Activated CD4-positive, alpha-beta memory T cell treated with anti-CD3 and anti-CD28 coated beads, Interleukin-2, amount 10 ng/mL, durations not matched to agents 7 days and 5 days (primary cell): Measurements from ENCODE around the gene GSDMA. TPM values are rescaled to one million over a fixed set of nuclear protein-coding genes. Genes with fewer than 3 reads are reported as not detected.

ENCODE experiments used
- CTCF ChIA-PET: fragments of 350-600 bp; sonication (Branson Sonifier 250); formaldehyde crosslinking; loops from one replicate; lab custom pipeline; 2021; ENCODE audit warnings: antibody characterized with exemption, inconsistent platforms; lab: Charles Lee
- POLR2A ChIA-PET: fragments of 350-600 bp; sonication (Branson Sonifier 250); formaldehyde crosslinking; loops from one replicate; lab custom pipeline; 2021; ENCODE audit warnings: antibody characterized with exemption; lab: Charles Lee
- DNase-seq: peaks from one replicate; pipeline ENCODE4 v3.0.0-alpha.2; 2020
- H3K27ac Mint-ChIP-seq: one replicate; pipeline ENCODE4 v1.8.0; 2021; ENCODE audit warnings: mild to moderate bottlenecking, mixed read lengths
- H3K27me3 Mint-ChIP-seq: one replicate; pipeline ENCODE4 v1.8.0; 2021; ENCODE audit warnings: mixed read lengths
- H3K36me3 Mint-ChIP-seq: one replicate; pipeline ENCODE4 v1.8.0; 2021; ENCODE audit warnings: low read depth, mixed read lengths
- H3K4me1 Mint-ChIP-seq: one replicate; pipeline ENCODE4 v1.8.0; 2021; ENCODE audit warnings: mixed read lengths
- H3K4me3 Mint-ChIP-seq: one replicate; pipeline ENCODE4 v1.8.0; 2021; ENCODE audit warnings: mild to moderate bottlenecking, mixed read lengths
- H3K9me3 Mint-ChIP-seq: one replicate; pipeline ENCODE4 v1.8.0; 2021; ENCODE audit warnings: mixed read lengths
- total RNA-seq, 2 experiments: library from RNA; stranded (reverse); gene quantifications; one replicate each; pipeline ENCODE4 v1.2.3, GENCODE V29; 2021

GSDMA gene
- total RNA-seq, 2 experiments from 2014 or later: 0.33 to 0.78 TPM

DNA sequence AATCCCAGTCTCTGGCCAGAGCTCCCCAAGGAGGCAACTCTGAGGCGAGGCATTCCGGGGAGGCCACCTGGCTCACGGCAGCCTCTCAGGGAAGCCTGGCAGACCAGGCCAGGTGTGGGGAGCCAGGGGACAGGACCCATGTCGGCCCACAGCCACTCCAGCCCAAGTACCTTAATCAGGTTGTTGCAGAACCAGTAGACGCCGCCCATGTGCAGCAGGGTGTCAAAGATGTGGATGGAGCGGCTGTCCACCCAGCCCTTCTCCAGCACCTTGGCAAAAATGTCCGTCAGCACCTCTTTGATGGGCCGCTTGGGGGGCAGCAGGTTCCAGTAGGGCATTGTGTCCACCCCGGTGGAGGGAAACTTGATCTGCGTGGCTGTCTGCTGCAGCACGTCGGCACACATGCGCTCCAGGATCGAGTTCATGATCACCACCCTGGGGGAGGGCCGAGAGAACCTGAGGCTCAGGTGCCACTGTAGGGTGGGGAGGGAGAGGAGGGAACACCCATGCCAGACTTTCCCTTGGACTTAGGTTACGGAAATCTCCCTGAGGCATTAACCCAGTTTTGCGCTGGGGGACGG lies 60.2 kb downstream of the GSDMA start:
- Mint-ChIP-seq H3K36me3 (peaks cover 53% of the 10 kb centered on the region), H3K4me1 (peaks cover 25% of the 10 kb centered on the region), H3K27me3 (no peaks in the 10 kb centered on the region), H3K27ac (no peak overlapping the region), H3K9me3 (no peaks in the 10 kb centered on the region), H3K4me3 (no peak overlapping the region)
- DNase-seq: no peak
- CTCF ChIA-PET: interaction anchor here (5.2 kb wide), 1 partner anchor 8 kb away, joined by 88 read pairs; the partner anchor contains the start of gene CSF3
- POLR2A ChIA-PET: no interaction called here

DNA sequence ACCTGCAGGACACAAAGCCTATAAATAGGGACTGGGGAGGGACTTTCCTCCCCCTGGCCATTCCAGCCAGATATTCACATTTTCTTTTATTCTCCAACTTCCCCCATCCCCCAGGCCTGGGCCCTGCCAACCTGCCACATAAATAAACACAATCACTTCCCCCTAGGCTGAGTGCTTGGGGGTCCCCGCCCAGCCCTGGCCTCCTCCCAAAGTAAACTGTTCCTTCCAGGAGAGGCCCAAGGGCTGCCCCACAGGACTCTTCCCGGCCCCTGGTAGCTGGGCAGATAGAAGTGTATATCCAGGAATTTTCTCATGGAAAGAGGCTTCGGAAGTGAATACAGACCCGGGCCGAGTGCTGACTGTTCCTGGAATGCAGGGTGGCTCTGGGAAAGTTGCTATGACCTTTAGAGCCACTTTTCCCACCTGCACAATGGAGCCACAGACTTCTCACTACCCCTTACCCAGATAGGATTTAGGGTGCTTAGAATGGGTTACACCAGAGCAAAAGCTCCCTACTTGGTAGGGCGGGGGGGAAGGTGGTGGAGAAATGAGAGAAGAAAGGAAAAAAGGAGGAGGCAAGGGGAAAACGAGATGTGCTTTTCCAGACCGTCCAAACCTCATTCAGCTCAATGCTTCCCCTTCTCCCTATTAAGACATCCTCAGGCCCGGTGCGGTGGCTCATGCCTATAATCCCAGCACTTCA lies 60.9 kb downstream of the GSDMA start:
- CTCF ChIA-PET: interaction anchor here (5.2 kb wide), 1 partner anchor 9 kb away, joined by 88 read pairs; the partner anchor contains the start of gene CSF3
- Mint-ChIP-seq H3K4me1 (peaks cover 25% of the 10 kb centered on the region), H3K9me3 (no peaks in the 10 kb centered on the region), H3K27me3 (no peaks in the 10 kb centered on the region), H3K4me3 (no peak overlapping the region), H3K27ac (no peak overlapping the region), H3K36me3 (peaks cover 57% of the 10 kb centered on the region)
- POLR2A ChIA-PET: no interaction called here
- no peak for DNase-seq

DNA sequence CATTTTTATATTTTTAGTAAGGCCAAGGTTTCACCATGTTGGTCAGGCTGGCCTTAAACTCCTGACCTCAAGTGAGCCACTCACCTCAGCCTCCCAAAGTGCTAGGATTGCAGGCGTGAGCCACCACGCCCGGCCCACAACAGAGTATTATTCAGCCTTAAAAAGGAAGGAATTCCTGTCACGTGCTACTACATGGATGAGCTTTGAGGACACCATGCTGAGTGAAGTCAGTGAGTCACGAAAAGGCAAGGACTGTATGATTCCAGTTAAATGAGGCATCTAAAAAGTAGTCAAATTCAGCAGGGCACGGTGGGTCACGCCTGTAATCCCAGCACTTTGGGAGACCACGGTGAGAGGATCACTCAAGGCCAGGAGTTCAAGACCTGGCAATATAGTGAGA lies 62.1 kb downstream of the GSDMA start:
- Mint-ChIP-seq H3K27me3 (no peaks in the 10 kb centered on the region), H3K36me3 (peaks cover 59% of the 10 kb centered on the region), H3K9me3 (no peaks in the 10 kb centered on the region), H3K27ac (peak overlapping the region; percentile 69), H3K4me3 (no peak overlapping the region), H3K4me1 (peaks cover 25% of the 10 kb centered on the region)
- POLR2A ChIA-PET: interaction anchor here (1.5 kb wide), 1 partner anchor 29 kb away, joined by 4 read pairs; no protein-coding TSS in a partner anchor
- CTCF ChIA-PET: interaction anchor here (0.9 to 5.2 kb wide), 6 partner anchors 10 to 143 kb away, joined by 4 to 88 read pairs (median 17); partner anchors contain the start of genes CSF3 and MED24
- no peak for DNase-seq

DNA sequence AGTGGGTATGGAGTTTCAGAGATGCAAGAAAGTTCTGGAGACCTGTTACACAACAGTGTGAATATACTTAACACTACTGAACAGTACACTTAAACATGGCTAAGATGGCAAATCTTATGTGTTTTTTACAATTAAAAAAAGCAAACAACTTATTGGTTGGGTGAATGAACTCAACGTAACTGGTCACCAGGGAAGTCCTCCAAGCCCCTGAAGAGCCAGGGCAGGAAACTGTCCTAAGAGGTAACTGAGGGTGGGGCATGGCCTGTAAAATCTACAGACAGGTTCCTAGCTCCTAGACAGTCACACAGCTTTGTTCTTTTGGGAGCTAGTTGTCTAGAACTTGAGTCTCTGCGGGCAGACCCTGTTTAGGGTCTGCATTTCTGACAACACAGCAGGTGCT lies 62.8 kb downstream of the GSDMA start:
- peaks cover 55% of the 10 kb centered on the region for H3K36me3 Mint-ChIP-seq
- peaks cover 25% of the 10 kb centered on the region for H3K4me1 Mint-ChIP-seq
- no peak overlapping the region for H3K4me3 Mint-ChIP-seq
- peak overlapping the region; percentile 69 for H3K27ac Mint-ChIP-seq
- ChIA-PET CTCF (interaction anchor here (0.5 to 5.2 kb wide), 14 partner anchors 11 to 258 kb away, joined by 3 to 88 read pairs (median 8); partner anchors contain the start of genes CSF3 and MED24), POLR2A (interaction anchor here (1.4 to 1.6 kb wide), 4 partner anchors 10 to 60 kb away, joined by 3 to 4 read pairs (median 4); partner anchors contain the start of gene CSF3)
- DNase-seq: no peak
- no peaks in the 10 kb centered on the region for H3K9me3 Mint-ChIP-seq
- no peaks in the 10 kb centered on the region for H3K27me3 Mint-ChIP-seq

DNA sequence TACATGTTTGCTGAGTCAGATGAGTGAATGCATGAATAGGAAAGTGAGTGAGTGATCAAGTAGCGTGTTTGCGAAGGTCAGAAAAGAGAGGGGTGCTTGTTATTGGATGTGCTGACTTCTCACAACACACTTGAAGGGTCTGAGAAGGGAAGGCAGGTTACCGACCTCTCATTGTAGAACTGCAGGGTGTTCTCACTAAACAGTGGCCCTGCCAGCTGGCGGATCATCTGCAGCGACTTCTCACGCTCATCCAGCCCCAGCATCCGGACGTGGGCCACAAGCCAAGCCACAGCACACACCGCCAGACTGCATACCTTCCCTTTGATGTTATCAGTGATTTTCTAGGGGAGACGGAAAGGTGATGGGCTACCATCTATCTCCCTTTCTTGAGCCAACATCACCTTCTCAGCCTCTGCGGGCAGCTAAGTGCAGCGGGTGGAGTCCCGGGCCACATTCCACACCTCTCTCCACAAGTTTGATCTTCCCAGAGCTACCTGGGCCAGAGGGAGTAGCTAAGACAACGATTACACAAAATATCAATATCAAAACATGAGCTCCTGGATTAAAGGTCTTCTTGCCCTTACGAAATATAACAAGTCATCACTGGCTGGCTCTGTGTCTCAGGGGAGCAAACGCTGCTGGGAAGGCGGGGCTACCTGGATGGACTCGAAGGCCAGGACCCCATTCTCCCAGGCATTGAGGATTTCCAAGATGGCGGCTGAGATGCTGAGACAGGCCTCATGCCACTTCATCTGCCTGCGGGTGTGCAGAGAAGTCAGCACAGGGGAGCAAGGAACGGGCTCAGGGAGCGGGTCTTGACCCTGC lies 63.4 kb downstream of the GSDMA start:
- peaks cover 25% of the 10 kb centered on the region for H3K4me1 Mint-ChIP-seq
- ChIA-PET POLR2A (interaction anchor here (1.1 to 1.6 kb wide), 7 partner anchors 9 to 81 kb away, joined by 3 to 5 read pairs (median 4); partner anchors contain the start of gene CSF3), CTCF (interaction anchor here (0.5 to 5.2 kb wide), 22 partner anchors 11 to 404 kb away, joined by 3 to 88 read pairs (median 5); partner anchors contain the start of genes CSF3 and MED24)
- no peaks in the 10 kb centered on the region for H3K27me3 Mint-ChIP-seq
- peak overlapping the region; percentile 69 for H3K27ac Mint-ChIP-seq
- peaks cover 57% of the 10 kb centered on the region for H3K36me3 Mint-ChIP-seq
- H3K9me3 Mint-ChIP-seq: no peaks in the 10 kb centered on the region
- DNase-seq: peak; percentile 59
- H3K4me3 Mint-ChIP-seq: no peak overlapping the region

DNA sequence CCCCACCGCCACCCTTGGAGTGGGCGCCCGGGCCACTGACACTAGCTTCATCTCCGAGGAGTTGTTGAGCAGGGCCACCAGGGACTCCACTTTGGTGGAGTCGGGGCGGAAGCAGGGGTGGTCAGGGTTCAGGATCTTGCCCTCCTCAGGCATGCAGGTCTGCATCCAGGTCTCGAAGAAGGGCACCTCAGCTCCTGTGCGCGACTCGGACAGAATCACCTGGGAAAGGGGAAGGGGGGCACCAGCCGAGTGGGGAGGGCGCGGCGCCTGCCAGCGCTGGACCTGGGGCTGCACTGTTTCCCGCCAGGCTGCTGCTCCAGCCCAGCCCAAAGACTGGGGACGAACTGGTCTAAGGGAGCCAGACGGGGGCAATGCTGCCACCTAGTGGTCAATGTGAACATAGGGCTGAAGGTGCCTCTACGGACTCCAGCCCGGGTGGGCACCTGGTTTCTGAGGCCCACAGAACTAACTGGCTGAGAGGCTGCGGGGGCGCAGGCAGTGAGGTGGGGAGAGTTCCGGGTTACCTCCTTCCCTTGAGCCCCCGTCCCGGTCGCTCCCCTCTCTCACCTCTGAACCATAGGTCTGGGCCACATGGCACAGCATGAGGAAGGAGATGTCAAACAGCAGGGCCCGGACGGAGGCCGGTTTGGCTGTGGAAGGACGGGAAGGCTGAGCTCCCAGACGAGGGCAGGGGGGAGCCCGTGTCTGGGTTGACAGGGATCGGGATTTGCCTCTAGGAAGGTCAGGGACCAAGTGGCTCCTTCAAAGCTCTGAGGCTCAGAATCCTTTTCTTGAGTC lies 64.2 kb downstream of the GSDMA start:
- Mint-ChIP-seq H3K9me3 (no peaks in the 10 kb centered on the region), H3K36me3 (peaks cover 52% of the 10 kb centered on the region), H3K27me3 (no peaks in the 10 kb centered on the region), H3K4me3 (no peak overlapping the region), H3K27ac (no peak overlapping the region), H3K4me1 (peaks cover 25% of the 10 kb centered on the region)
- ChIA-PET POLR2A (interaction anchor here (1.1 to 1.6 kb wide), 6 partner anchors 8 to 80 kb away, joined by 3 to 5 read pairs (median 4); partner anchors contain the start of gene CSF3), CTCF (interaction anchor here (0.7 to 5.2 kb wide), 37 partner anchors 11 to 405 kb away, joined by 3 to 88 read pairs (median 5); partner anchors contain the start of genes CSF3, MED24, NR1D1 and PSMD3)
- DNase-seq: peak; percentile 81

Other genes with a start within 250 kb of the GSDMA start
- gene MIEN1, start 232.5 kb upstream of the GSDMA start, total RNA-seq: 10 to 100 TPM; 40.1 to 45.1 TPM
- under 1 TPM; 0.30 to 0.40 TPM for gene GRB7, start 225.1 kb upstream of the GSDMA start, total RNA-seq
- 10 to 100 TPM; 37.9 to 38.2 TPM for gene IKZF3, start 98.7 kb upstream of the GSDMA start, total RNA-seq
- not detected for gene ZPBP2, start 94.8 kb upstream of the GSDMA start, total RNA-seq
- gene GSDMB, start 44.4 kb upstream of the GSDMA start, total RNA-seq: 10 to 100 TPM; 41.2 to 41.4 TPM
- 100 to 1,000 TPM; 104 to 111 TPM for gene ORMDL3, start 35.4 kb upstream of the GSDMA start, total RNA-seq
- gene LRRC3C, start 35.3 kb upstream of the GSDMA start, total RNA-seq: not detected
- 10 to 100 TPM; 90.3 to 92.2 TPM for gene PSMD3, start 17.8 kb downstream of the GSDMA start, total RNA-seq
- not detected for gene CSF3, start 52.4 kb downstream of the GSDMA start, total RNA-seq
- gene MED24, start 91.4 kb downstream of the GSDMA start, total RNA-seq: 10 to 100 TPM; 82.2 to 84.2 TPM
- 1 to 10 TPM; 8.4 TPM for gene THRA, start 100.0 kb downstream of the GSDMA start, total RNA-seq
- gene NR1D1, start 137.6 kb downstream of the GSDMA start, total RNA-seq: 1 to 10 TPM; 5.2 to 5.9 TPM
- gene MSL1, start 159.0 kb downstream of the GSDMA start, total RNA-seq: 100 to 1,000 TPM; 102 to 103 TPM
- 10 to 100 TPM; 84.5 to 89.1 TPM for gene CASC3, start 177.5 kb downstream of the GSDMA start, total RNA-seq
- 1 to 10 TPM; 4.7 to 6.0 TPM for gene RAPGEFL1, start 214.5 kb downstream of the GSDMA start, total RNA-seq